MG63 (cell line): ENCODE measurements around the gene ZNF605. TPM values are rescaled to one million over a fixed set of nuclear protein-coding genes. Genes with fewer than 3 reads are reported as not detected.
"Not testable (repeated sequence)": the region's sequence is repeated elsewhere in the genome, so short reads cannot be mapped to it uniquely, and the experiment has no call there.

ENCODE experiments used
- DNase-seq: peaks from one replicate; pipeline ENCODE4 v3.0.0-alpha.2; 2020
- H3K27me3 ChIP-seq: fragments of 250-450 bp; sonication (Bioruptor Pico); 2 replicates; pipeline ENCODE4 v1.5.1; 2020; ENCODE audit warnings: mild to moderate bottlenecking, moderate library complexity
- H3K36me3 ChIP-seq: fragments of 250-450 bp; sonication (Bioruptor Pico); 2 replicates; pipeline ENCODE4 v1.5.1; 2020; ENCODE audit warnings: mild to moderate bottlenecking, moderate library complexity
- H3K4me3 ChIP-seq: fragments of 250-450 bp; sonication (Bioruptor Pico); 2 replicates; pipeline ENCODE4 v1.5.1; 2020; ENCODE audit warnings: mild to moderate bottlenecking, moderate library complexity
- H3K9me3 ChIP-seq: fragments of 250-450 bp; sonication (Bioruptor Pico); 2 replicates; pipeline ENCODE4 v1.5.1; 2020; ENCODE audit warnings: mild to moderate bottlenecking, moderate library complexity
- total RNA-seq: library from RNA; depleted of rRNA; stranded (reverse); fragments of >200 nt; shearing (Covaris generic); gene quantifications from 2 replicates; pipeline ENCODE4 v1.2.3, GENCODE V29; 2014; ENCODE audit warnings: low replicate concordance

Gene ZNF605
- total RNA-seq, 1 experiment from 2014 or later = 3.9 TPM

DNA sequence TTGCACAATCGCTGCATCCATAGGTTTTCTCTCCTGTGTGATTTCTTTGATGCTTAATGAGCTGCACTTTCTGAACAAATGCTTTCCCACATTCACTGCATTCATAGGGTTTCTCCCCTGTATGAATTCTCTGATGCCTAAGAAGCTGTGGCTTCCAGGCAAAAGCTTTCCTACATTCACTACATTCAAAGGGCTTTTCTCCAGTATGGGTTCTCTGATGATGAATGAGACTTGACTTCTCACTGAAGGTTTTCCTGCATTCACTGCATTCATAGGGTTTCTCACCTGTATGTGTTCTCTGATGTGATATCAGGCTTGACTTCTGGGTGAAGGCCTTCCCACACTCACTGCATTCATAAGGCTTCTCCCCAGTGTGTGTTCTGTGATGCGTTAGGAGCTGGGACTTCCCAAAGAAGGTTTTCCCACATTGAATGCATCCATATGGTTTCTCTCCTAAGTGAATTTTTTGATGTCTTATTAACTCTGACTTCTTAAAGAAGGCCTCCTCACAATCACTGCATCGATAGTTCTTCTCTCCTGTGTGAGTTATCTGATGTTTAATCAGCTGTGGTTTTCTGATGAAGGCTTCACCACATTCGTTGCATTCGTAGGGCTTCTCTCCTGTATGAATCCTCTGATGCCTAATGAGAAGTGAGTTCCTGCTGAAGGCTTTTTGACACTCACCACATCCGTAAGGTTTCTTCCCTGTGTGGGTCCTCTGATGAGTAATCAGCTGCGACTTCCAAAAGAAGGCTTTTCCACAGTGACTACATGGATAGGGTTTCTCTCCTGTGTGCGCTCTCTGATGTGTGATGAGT is 30.3 kb downstream of the ZNF605 start:
- Histone ChIP-seq H3K9me3 (peaks cover 73% of the 10 kb centered on the region), H3K27me3 (no peaks in the 10 kb centered on the region), H3K4me3 (no peak overlapping the region), H3K36me3 (peaks cover 38% of the 10 kb centered on the region)
- no peak for DNase-seq

DNA sequence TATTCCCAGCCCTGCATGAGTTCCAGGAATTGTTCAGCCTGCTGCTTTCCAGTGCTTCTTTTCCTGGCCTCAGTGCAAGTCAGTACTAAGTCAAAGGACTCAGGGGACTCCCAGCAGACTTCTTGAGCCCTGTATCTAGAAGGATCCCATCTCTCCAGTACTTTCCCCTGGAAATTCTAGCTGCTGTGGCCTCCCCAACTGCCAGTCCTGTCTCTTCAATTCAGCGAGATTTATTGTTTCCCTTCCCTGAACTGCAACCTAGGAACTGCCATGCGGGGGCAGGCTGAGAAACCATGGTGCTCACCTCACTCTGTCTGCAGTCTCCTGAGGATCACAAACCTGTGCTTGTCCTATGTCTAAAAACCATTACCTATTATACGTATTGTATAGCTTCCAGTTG is 31.8 kb downstream of the ZNF605 start:
- DNase-seq = no peak
- H3K27me3 ChIP-seq = no peaks in the 10 kb centered on the region

DNA sequence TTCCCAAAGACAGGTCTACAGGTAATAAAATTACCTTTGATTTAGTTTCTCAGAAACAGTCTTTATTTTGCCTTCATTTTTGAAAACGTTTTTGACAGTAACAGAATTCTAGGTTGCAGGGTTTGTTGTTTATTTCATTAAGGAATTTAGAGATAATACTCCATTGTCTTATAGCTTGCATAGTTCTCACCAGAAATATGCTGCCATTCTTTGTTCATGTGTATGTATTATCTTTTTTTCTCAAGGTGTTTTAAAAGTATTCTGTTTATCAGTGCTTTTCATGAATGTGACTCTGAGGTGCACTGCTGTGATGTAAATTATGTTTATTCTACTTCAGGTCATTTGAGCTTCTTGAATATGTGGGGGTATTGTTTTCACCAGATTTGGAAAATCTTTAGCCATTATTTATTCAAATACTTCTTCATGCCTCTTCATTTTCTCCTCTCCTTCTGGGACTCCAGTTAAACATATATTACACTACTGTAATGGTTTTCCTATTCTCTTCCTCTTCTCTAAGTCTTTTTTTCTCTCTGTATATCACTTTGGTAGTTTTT is 32.7 kb downstream of the ZNF605 start:
- Histone ChIP-seq H3K9me3 (peaks cover 69% of the 10 kb centered on the region), H3K36me3 (peaks cover 25% of the 10 kb centered on the region)

More for the DNA sequence above, 31.8 kb downstream of the ZNF605 start:
- H3K36me3 ChIP-seq = peaks cover 25% of the 10 kb centered on the region
- no peak overlapping the region for H3K4me3 ChIP-seq
- peaks cover 70% of the 10 kb centered on the region for H3K9me3 ChIP-seq

DNA sequence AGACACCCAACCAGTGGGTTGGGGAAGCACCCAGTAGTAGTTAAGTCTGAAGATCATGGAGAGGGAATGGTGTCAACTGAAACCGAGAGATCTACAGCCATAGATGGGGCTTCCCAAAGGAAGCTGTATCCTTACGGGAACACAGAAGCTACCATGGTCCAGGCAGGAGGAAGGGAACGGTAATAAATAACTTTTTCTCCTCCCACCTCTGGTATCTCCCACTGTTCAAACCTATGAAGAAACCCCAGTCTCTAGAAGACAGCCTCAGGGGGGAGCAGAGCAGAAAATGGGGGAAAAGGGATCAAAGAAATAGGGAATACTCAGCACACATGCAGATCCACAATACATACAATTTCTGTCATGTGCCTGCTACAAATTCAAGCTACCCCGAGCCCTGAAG is 33.4 kb downstream of the ZNF605 start:
- no peak for DNase-seq
- no peaks in the 10 kb centered on the region for H3K27me3 ChIP-seq
- peaks cover 68% of the 10 kb centered on the region for H3K9me3 ChIP-seq
- H3K36me3 ChIP-seq = peaks cover 25% of the 10 kb centered on the region
- H3K4me3 ChIP-seq = no peak overlapping the region

More for the DNA sequence above, 32.7 kb downstream of the ZNF605 start:
- Histone ChIP-seq H3K27me3 (no peaks in the 10 kb centered on the region), H3K4me3 (no peak overlapping the region)
- no peak for DNase-seq

DNA sequence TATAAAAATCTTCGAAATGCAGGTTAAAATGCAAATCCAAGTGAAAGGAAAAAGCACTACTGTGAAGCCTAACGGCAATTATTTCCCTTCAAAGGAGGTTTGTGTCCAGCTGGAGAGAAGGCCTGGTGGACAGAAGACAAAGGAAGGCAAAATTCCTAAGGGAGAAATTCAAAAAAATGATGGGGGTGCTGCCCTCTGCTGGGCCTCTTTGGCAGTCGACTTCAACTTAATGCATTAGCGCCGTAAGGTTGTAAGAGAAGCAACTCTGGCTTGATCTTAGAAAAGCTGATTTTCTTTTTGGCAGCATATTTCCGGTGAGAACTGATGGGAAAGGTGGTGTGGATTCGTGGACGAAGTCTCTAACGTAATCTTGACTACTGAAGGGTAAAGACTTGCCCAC is 34.4 kb downstream of the ZNF605 start:
- no peak for DNase-seq
- H3K9me3 ChIP-seq = peaks cover 62% of the 10 kb centered on the region
- H3K4me3 ChIP-seq = no peak overlapping the region
- H3K36me3 ChIP-seq = peaks cover 17% of the 10 kb centered on the region
- no peaks in the 10 kb centered on the region for H3K27me3 ChIP-seq

DNA sequence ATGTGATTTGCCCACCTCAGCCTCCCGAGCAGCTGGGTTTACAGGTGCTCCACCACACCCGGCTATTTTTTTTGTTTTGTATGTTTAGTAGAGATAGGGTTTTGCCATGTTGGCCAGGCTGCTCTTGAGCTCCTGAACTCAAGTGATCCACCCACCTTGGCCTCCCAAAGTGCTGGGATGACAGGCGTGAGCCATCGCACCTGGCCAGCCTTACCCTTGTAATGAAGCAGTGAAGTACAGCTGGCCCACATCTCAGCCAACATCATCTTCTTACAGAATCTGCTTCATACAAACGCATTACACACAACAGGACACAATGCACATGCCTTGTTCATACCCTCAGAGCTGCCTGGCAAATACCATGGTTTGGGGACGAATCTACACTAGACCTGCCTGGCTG is 37.4 kb downstream of the ZNF605 start:
- Histone ChIP-seq H3K36me3 (peaks cover 5% of the 10 kb centered on the region; the same call in 1 of the 2 replicates), H3K27me3 (no peaks in the 10 kb centered on the region), H3K4me3 (no peak overlapping the region), H3K9me3 (peaks cover 40% of the 10 kb centered on the region)
- no peak for DNase-seq

DNA sequence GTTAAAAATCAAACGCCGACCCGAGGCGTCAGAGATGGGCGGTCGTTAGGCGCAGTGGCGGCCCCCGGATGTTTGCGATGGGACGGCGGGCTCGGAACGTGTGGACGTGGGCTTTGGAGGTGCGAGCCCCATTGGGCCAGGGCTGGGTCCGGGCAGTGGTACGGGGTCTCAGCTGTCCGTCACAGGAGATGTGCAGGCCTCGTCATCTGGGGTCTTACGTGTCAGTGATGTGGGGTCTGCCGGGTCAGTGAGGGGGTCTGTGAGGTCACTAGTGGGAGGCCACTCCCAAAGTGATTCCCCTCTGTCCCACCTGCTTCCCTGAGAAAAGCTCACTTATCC is 47.1 kb downstream of the ZNF605 start:
- Histone ChIP-seq H3K27me3 (peaks cover 9% of the 10 kb centered on the region), H3K4me3 (peak overlapping the region; percentile 54), H3K36me3 (no peaks in the 10 kb centered on the region), H3K9me3 (peaks cover 40% of the 10 kb centered on the region)
- DNase-seq = no peak

DNA sequence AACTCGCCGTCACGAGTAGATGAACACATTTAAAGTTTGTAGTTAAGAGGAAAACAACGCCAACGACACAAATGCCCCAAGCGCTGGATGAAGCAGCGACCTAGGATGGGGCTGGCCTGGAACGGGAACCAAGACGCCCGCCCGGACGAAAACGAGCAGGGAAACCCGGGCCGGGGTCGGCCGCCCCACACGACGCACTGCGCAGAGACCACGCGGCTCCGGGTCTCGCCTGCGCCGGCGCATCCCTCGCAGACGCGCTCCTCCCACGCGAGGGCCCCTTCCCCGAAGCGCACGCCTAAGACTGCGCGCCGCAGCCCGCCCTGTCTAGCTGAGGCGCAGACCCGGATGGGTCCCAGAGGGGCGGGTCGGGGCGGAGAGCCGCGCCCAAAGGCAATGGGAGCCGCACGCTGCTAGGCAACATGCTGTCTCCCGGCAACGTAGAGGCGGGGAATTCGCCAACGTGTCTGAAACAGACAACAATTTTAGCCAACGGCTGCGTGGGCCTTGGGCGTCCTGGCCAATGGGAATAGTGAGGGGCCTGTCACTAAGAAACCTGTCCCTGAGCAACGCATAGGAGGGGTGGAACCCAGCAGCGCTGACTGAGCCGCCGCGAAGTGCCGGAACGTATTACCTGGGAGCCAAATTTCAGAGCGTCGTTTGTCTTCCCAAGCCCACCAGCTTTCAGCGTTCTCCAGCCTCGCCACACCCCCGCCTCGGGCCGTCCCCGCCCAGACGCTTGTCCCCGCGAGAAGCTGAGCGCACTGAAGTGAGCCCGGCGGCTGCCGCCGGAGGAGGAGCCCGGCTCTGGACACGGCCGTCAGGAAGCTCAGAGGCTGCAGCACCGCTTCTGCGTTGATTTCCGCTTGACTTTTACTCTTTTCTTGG is 47.7 kb downstream of the ZNF605 start:
- H3K4me3 ChIP-seq = peak overlapping the region; percentile 54
- peak; percentile 94 for DNase-seq
- H3K27me3 ChIP-seq = peaks cover 9% of the 10 kb centered on the region
- no peaks in the 10 kb centered on the region for H3K36me3 ChIP-seq
- H3K9me3 ChIP-seq = peaks cover 38% of the 10 kb centered on the region

DNA sequence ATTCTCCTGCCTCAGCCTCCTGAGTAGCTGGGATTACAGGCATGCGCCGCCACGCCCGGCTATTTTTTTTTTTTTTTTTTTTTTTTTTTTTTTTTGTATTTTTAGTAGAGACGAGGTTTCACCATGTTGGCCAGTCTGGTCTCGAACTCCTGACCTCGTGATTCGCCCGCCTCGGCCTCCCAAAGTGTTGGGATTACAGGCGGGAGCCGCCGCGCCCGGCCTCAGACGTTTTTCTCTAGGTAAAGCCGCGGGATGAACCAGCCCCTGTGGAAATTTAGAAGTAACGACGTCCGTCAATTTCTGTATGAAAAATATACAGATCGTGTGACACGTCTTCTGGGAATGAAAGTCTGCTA is 48.3 kb downstream of the ZNF605 start:
- not testable (repeated sequence) for H3K27me3 ChIP-seq, DNase-seq, H3K36me3 ChIP-seq
- Histone ChIP-seq H3K9me3 (peaks cover 37% of the 10 kb centered on the region), H3K4me3 (peak overlapping the region; percentile 54)

DNA sequence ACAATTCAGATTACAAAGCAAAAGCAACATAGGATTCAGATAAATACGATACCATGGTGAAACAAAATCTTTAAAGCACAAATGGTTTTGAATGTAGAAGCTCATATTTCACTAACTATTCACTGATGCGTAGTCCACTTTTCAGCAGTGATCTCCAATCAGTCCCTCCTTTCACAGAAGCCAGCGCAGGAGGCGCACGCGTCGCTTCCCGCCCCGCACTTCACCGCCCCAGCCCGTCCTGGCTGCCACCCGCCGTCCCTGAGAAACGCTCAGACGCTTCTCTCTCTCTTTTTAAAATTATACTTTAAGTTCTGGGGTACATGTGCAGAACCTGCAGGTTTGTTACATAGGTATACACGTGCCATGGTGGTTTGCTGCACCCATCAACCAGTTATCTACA is 48.9 kb downstream of the ZNF605 start:
- Histone ChIP-seq H3K9me3 (peaks cover 36% of the 10 kb centered on the region), H3K4me3 (no peak overlapping the region), H3K27me3 (peaks cover 9% of the 10 kb centered on the region), H3K36me3 (no peaks in the 10 kb centered on the region)
- DNase-seq = no peak

DNA sequence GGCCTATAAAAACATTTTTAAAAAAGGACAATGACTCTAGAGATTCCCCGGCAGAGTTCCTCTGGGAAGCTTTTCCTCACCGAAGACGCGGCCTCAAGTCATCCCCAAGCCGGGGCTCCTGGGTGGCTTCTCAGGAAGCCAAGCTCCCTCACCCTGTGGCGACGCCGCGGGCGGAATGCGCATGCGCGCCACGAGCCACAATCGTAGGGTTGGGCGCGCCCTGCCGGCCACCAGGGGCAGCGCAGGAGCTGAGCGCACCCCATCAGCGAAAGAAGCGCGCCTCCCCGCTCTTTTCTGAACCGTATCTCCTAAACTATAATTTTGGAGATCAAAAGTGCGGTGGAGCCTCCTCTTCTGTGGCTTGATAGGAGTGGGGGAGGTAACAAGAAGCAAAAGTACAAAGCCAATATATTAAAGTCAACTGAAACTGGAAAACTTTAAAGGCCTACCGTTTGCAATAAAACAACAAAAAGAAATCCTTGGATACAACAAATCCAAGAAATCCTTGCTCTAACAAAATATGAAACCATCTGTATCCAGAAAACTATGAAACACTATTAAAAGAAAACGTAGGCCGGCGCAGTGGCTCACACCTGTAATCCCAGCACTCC is 51.3 kb downstream of the ZNF605 start:
- H3K4me3 ChIP-seq = no peak overlapping the region
- H3K27me3 ChIP-seq = peaks cover 9% of the 10 kb centered on the region

DNA sequence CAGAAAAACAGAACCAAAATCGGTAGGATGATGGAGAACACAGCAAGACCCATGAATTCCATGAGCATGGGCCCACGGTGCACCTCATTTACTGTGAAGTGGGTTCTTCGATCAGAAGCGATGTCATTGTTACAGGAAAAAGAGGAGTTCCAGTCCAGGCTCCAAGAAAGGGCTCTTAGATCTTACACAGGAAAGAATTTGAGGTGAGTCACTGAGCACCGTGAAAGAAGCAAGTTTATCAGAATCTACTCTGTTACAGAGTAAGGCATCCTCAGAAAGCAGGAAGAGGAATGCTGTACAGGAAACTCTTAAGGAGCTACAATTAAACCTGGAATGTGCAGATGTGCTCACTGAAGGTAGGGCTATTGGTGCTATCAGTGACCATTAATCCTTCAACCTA is 57.1 kb downstream of the ZNF605 start:
- H3K27me3 ChIP-seq = no peaks in the 10 kb centered on the region
- peaks cover 3% of the 10 kb centered on the region; the same call in 1 of the 2 replicates for H3K9me3 ChIP-seq
- no peaks in the 10 kb centered on the region for H3K36me3 ChIP-seq
- no peak overlapping the region for H3K4me3 ChIP-seq
- DNase-seq = no peak

More for the DNA sequence above, 51.3 kb downstream of the ZNF605 start:
- Histone ChIP-seq H3K36me3 (no peaks in the 10 kb centered on the region), H3K9me3 (peaks cover 24% of the 10 kb centered on the region)
- peak; percentile 50 for DNase-seq

DNA sequence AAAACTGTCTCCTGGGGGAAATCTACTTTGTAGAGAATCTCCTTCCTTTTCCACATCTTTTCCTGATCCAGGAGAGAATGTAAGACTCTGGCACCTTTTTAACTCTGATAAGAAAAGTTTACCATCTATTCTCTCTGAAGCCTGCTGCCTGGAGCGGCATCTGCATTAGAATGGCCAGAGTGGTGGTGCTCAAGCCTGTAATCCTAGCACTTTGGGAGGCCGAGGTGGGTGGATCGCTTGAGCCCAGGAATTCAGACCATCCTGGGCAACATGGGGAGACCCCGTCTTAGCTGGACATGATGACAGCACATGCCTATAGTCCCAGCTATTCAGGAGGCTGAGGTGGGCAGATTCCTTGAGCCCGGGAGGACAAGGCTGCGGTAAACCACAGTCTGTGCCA is 67.3 kb downstream of the ZNF605 start:
- H3K27me3 ChIP-seq = no peaks in the 10 kb centered on the region
- no peaks in the 10 kb centered on the region; the same call in 1 of the 2 replicates for H3K36me3 ChIP-seq
- H3K9me3 ChIP-seq = peaks cover 22% of the 10 kb centered on the region
- peak overlapping the region; percentile 65; the same call in 1 of the 2 replicates for H3K4me3 ChIP-seq
- no peak for DNase-seq

DNA sequence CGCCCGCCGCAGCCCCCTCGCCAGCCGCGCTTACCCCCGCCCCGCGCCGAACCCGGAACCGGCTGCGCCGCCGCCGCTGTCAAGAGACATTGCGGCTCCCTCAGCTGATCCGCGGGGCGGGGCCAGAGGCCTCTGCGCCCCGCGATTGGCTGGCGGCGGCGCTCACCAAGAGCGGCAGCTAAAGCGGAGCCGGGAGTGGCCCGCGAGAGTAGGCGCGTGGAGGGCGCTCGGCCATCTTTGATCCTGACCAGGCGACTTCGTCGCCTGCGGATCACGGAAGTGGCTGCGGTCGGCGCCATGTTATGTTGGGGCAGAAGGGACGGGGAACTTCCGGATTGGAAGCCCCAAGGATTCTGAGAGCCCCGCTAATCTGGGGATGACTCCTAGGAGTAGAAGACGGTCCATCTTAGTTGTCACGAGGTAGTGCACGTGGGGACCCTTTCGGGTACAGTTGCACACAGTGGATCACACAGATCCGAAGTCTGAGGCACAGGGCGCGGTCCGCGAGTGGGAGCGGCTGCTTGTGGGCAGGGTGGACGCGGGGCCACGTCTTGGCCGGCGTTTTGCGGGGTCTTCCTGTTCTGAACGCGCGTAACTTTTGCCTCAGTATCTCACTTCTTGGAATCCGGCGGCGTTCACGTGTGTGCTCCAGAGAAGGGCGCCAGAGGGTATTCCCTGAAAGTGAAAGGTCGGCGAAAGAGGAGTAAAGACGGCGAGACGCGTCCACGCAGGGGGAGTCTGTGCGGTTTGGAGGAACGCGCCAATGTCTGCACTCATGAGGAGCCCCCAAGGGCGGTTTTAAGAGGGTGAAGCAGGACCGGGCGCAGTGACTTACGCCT is 68.4 kb downstream of the ZNF605 start, which contains the start of gene CHFR:
Gene CHFR, minus strand, starts transcription at position 93 of the 839 bp plus-strand sequence. CDS start 277 bp downstream, outside the sequence.
- H3K27me3 ChIP-seq = no peaks in the 10 kb centered on the region

DNA sequence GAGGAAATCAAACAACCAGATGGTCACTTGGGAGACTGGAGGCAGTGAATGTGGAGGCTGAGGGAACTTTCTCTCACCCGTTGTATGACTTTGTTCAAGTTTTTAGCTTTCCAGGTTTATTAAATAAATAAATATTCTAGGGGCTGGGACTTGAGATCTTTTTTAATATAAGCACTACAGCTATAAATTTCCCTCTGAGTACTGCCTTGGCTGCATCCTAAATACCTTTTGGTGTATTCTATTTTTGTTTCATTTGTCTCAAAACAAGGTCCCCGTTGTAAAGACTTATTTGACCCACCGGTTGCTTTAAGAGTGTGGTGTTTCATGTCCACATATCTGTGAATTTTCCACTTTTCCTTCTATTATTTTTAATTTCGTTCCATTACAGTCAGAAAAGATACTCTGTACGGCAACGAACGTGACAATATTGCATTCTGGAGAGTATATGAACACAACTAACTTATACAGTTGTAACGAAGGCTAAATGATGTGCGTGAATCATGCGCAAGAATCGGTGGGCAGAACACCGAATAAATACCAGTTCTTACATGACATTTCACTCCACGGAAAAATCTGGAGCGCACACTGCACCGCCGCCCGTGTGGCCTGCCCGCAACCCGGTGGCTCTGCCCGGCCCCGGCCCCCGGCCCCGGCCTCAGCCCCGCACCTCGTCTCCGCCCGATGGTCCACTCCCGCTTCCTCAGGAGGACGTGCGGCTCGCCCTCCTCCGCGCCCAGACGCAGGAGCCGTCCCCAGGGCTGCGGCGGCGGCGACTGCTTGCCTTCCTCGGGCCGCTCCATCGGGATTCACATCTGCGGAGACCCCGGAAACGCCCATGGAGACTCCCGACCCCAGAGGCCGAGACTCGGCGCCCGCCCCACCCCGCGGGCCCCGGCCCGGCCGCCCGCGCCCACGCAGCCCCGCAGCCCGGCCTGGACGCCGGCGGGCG is 69.3 kb downstream of the ZNF605 start:
- peaks cover 22% of the 10 kb centered on the region for H3K9me3 ChIP-seq
- DNase-seq = peak; percentile 17
- H3K4me3 ChIP-seq = peak overlapping the region; percentile 65
- no peaks in the 10 kb centered on the region for H3K27me3 ChIP-seq
- no peaks in the 10 kb centered on the region; the same call in 1 of the 2 replicates for H3K36me3 ChIP-seq

More for the DNA sequence above, 68.4 kb downstream of the ZNF605 start, which contains the start of gene CHFR:
- Histone ChIP-seq H3K4me3 (peak within 1 kb of the TSS; percentile 65), H3K9me3 (peaks cover 22% of the 10 kb centered on the region), H3K36me3 (no peaks in the 10 kb centered on the region; the same call in 1 of the 2 replicates)
- peak; percentile 93 for DNase-seq
